GM21825 (cell line): ENCODE measurements around the gene RNASE8.

ENCODE experiments used
- ATAC-seq: cut with Tn5 transposase; IDR thresholded peaks from one replicate; pipeline ENCODE4 v1.9.1; 2021; ENCODE audit warnings: mild to moderate bottlenecking, moderate library complexity; ENCODE audit not compliant: unreplicated experiment

RNASE8 gene

GRCh38 chr14:21050597-21050996 is 7.0 kb upstream of the RNASE8 start:
- ATAC-seq = no peak

- ATAC-seq = no peak
These were observed 4.2 kb upstream of the RNASE8 start for GRCh38 chr14:21053184-21054122.

- no peak for ATAC-seq
These were observed 3.4 kb upstream of the RNASE8 start for GRCh38 chr14:21054123-21054767.

- no peak for ATAC-seq
These were observed 2.9 kb upstream of the RNASE8 start for GRCh38 chr14:21054768-21055145.

- no peak for ATAC-seq
These were observed 2.0 kb upstream of the RNASE8 start for GRCh38 chr14:21055432-21056117.

- ATAC-seq = no peak
These were observed 980 bp upstream of the RNASE8 start for GRCh38 chr14:21056520-21057163.

GRCh38 chr14:21058903-21059302 is 1.3 kb downstream of the RNASE8 start:
- no peak for ATAC-seq

- no peak for ATAC-seq
These were observed 2.4 kb downstream of the RNASE8 start for GRCh38 chr14:21059842-21060613.

- no peak for ATAC-seq
These were observed 3.2 kb downstream of the RNASE8 start for GRCh38 chr14:21060614-21061346.

- ATAC-seq = no peak
These were observed 3.7 kb downstream of the RNASE8 start for GRCh38 chr14:21061347-21061668.

GRCh38 chr14:21063479-21063878 is 5.9 kb downstream of the RNASE8 start:
- no peak for ATAC-seq

GRCh38 chr14:21066882-21067502 is 9.4 kb downstream of the RNASE8 start:
- ATAC-seq = no peak

- ATAC-seq = no peak
These were observed 11.1 kb downstream of the RNASE8 start for GRCh38 chr14:21068521-21069387.

- ATAC-seq = no peak
These were observed 11.9 kb downstream of the RNASE8 start for GRCh38 chr14:21069388-21070082.

GRCh38 chr14:21070083-21070609 is 12.5 kb downstream of the RNASE8 start, which contains the start of gene ARHGEF40:
Gene ARHGEF40 (plus strand): TSS chr14:21070304. CDS start chr14:21070397, 93 bp downstream.
- no peak for ATAC-seq

GRCh38 chr14:21070610-21071224 is 13.1 kb downstream of the RNASE8 start:
- ATAC-seq = peak; percentile 10
